Endothelial cell of hepatic sinusoid (primary cell): ENCODE measurements around the gene FN3KRP.
"Not testable (repeated sequence)": the region's sequence is repeated elsewhere in the genome, so short reads cannot be mapped to it uniquely, and the experiment has no call there.

ENCODE experiments used
- in situ Hi-C: cut with HindIII; loops from 2 replicates; pipeline ENCODE4 v1.10.0; 2017; ENCODE audit warnings: low sequenced_read_pairs

The FN3KRP gene

GRCh38 chr17:82737967-82738877 lies 21.7 kb downstream of the FN3KRP start:
- in situ Hi-C loops: no loop called here

DNA sequence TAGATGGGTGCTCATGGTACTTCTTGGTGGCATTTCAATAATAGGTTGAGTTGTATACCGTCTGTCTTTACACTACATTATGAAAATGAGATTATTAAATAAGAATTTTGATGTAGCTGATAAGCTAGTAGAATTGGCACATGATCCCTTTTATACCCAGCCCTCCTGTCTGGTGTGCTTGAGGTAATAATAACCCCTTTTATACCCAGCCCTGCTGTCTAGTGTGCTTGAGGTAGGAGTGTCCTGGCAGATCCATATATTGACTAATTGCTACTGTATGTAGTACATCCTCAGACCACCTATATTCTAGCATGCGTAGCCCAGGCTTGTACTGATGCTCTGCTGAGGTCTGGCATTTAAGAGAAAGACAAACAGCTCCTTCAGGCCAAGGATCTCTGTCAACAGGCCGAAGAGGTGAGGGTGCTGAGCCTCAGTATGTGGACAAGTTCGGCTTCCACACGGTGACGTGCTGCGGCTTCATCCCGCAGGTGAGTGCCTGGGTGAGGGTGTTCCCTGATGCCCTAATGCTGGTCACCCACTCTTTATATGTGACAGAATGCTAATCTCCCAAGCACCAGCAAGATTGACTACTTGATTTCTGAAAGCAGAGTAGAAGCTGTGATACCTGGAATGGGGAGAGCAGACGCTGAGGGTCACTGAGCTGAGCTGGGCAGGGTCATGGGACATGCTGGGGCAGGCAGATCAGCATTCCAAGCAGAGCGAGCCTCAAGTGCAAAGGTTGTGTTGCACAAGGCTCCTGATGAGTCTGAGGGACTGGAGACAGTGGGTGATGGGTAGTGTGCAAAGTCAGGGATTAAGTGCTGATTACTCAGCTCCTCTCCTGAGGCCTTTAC lies 24.6 kb downstream of the FN3KRP start:
- in situ Hi-C loops: no loop called here

DNA sequence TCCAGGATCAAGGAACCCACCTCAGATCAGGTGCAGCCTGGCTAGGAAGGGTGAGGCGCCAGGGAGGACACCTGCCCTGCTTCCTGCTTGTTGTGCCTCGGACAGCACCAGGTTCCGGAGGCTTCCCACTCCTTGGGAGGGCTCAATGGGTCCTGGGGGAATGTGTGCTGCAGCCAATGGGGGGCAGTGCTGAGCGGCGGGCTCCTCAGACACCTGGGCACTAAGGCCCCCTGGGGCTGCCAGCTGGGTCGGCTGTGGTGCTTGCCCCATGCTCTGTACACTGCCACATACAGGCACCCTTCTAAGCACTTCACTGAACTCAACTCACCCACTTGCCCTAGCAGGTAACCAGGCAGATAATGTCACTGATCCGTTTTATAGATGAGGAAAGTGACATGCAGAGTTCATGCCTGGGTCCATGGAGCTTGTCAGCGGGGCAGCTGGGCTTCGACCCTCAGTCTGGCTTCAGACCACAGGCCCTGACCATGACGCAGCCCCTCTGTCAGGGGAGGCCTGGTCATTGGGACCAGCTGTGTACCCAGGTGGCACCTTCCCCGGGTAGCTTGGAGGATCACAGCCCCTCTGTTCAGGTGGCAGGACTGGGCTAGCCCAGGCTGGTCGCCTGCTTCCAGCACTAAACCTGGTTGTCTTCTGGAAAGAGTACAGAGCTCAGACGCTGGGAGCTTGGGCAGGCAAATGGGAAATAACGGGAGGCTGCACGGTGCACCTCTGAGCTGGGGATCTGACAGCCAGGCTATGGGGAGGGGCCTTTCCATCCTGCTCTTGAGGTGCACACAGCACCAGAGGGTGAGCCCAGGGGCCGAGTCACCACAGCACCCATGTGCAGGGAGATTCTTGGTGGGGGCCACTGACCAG lies 27.1 kb downstream of the FN3KRP start:
- in situ Hi-C loops: no loop called here

- in situ Hi-C loops: not testable (repeated sequence)
These were observed 28.2 kb downstream of the FN3KRP start for GRCh38 chr17:82744736-82745135.

DNA sequence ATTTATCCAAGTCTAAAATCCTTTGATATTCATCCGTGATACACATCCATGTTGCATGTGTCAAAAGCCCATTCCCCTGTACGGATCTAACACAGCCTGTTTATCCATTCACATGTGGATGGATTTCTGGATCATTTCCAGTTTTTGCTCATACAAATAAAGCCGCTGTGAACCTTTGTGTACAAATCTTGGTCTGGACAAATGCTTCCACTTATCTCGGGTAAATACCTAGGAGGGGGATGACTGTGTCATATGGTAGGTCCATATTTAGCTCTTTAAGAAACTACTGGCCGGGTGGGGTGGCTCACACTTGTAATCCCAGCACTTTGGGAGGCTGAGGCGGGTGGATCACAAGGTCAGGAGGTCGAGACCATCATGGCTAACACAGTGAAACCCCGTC lies 29.0 kb downstream of the FN3KRP start:
- in situ Hi-C loops: no loop called here

- in situ Hi-C loops: no loop called here
These were observed 32.2 kb downstream of the FN3KRP start for GRCh38 chr17:82748756-82749155.

- in situ Hi-C loops: no loop called here
These were observed 33.9 kb downstream of the FN3KRP start for GRCh38 chr17:82750241-82750908.

- in situ Hi-C loops: no loop called here
These were observed 34.7 kb downstream of the FN3KRP start for GRCh38 chr17:82751171-82751570.

DNA sequence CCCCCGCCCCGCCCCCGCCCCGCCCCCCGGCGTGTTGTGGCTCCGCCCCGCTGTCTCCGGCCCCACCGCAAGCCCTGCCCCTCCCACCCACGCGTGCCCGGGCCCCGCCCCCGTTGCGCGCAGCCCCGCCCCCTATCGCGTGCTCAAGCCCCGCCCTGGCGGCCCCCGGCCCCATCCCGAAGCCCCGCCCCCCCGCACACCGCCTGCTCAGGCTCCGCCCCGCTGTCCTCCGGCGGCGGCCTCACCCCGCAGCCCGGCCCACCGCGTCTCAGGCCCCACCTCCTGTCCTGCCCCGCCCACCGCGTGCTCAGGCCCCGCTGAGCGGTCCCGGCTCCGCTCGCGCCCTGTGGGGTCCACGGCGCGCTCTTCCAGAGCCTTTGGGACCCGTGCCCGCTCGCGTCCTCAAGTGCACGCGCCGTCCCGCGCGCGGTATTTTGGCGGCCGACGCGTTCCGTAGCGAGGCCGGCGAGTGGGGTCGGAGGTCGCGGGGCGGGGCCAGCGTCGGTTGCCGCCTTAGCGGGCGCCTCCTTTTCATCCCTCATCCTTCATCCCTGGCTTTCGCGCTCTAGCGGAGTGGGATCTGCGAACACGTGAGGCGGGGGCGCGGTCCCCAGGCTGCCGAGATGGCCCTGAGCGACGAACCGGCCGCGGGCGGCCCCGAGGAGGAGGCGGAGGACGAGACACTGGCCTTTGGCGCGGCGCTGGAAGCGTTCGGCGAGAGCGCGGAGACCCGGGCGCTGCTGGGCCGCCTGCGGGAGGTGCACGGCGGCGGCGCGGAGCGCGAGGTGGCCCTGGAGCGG lies 35.3 kb downstream of the FN3KRP start, which contains the start of gene TBCD:
Gene TBCD (plus strand): TSS at position 495 of the 800 bp plus-strand sequence. CDS start 129 bp downstream, at position 624.
- in situ Hi-C loops: no loop called here

DNA sequence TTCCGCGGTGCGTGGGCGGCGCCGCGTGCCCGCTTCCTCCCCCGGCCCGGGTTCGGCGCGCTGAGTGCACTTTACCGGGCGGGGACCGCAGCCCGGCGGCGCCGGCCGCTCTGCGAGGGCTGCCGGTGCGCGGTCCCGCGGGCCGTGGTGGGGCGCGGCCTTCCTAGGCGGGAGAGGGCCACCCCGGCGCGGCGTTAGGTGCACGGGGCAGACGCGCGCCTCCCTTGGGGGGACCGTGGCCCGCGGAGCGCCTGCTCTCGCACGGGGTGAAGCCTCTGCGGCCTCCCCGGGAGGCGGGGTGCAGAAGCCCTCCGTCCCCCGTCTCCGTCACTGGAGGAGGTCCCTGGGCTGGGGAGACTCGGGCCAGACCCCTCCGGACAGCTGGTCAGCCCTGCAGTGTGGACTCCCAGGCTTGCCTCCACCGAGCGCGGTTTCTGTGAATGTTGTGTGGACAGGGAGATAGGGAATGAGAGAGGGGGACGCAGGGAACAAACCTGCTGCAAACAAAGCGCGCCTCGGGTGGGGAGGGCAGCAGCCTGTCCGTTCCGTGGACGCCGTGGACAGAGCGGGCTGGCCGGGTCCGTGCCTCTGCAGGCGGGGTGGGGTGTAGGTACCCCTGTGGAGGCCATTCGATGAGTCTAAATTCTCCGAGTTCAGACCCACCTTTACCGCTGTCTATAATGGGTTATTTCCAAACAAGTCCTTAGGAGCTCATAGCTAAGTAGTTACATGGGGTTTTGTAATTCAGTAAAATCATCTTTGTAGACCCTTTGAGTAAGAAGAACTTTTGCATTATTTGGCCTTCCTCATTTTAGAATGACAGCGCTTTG lies 36.1 kb downstream of the FN3KRP start:
- in situ Hi-C loops: no loop called here

GRCh38 chr17:82753201-82753464 lies 36.6 kb downstream of the FN3KRP start:
- in situ Hi-C loops: no loop called here

DNA sequence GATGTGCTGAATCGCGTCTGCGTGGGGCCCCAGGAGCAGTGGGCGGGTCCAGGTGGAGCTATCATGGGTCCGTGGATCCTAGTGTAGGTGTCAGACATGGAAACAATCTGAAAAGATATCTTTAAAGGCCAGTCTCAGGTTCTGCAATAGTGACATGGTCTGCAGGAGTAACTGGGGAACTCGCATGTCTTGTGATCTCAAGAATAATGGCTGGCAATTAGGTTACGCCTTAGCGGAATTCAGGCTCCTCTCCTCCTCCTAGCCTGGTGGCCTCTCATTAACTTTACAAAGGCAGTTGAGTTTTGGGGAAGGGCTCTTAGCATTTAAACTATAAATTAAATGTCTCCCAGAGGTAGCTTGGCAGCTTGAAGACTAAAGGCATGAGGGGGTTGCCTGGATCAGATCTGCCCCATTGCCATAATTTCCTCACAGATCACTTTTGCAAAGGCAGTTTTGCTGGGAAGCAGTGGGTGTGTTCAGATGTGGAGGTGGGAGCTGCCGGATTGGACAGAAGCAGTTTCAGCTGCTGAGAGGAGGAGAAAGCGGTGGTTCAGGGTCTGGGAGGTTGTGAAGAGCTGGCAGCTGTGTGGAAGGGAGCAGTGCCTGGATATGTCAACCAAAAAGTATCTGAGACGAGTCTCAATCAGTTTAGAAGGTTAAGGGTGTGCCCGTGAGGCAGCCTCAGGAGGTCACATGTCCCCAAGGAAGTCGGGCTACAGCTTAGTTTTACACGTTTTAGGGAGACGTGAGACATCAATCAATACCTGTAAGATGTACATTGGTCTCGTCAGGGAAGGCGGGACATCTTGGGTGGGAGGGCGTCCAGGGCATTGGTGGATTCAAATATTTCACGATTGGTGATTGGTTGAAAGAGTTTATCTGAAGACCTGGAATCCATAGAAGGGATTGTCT lies 38.0 kb downstream of the FN3KRP start:
- in situ Hi-C loops: no loop called here

DNA sequence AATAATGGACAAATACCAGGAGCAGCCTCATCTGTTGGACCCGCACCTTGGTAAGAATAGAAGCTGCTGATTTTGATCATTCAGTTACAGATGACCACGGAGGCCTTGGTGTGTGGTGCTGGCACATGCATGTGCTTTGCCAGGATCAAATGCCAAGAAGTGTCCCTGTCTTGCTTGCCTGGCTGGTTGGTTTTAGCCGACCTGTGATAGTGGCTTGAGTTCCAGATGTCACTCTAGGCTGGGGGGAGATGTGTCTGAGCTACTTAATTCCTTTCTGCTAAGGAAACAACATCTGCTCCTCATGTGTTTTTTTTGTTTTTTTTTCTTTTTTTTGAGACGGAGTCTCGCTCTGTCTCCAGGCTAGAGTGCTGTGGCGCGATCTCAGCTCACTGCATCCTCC lies 39.7 kb downstream of the FN3KRP start:
- in situ Hi-C loops: no loop called here

DNA sequence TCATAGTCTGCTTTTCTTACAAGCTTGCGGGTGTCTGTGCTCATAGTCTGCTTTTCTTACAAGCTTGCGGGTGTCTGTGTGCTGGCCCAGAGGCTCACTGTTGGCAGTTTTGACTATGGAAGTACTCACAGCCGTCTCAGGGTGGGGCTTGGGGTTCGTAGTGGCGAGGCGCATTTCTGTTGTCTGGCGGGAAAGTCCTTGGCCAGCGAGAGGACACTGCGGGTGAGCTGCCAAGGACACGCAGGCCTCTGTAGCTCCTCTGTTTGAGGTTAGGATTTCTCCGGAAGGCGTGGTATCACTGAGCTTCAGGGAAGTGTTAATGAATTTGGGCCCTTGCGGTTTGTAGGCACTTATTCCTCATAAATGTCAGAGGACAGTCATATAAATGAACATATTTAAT lies 48.9 kb downstream of the FN3KRP start:
- in situ Hi-C loops: no loop called here

DNA sequence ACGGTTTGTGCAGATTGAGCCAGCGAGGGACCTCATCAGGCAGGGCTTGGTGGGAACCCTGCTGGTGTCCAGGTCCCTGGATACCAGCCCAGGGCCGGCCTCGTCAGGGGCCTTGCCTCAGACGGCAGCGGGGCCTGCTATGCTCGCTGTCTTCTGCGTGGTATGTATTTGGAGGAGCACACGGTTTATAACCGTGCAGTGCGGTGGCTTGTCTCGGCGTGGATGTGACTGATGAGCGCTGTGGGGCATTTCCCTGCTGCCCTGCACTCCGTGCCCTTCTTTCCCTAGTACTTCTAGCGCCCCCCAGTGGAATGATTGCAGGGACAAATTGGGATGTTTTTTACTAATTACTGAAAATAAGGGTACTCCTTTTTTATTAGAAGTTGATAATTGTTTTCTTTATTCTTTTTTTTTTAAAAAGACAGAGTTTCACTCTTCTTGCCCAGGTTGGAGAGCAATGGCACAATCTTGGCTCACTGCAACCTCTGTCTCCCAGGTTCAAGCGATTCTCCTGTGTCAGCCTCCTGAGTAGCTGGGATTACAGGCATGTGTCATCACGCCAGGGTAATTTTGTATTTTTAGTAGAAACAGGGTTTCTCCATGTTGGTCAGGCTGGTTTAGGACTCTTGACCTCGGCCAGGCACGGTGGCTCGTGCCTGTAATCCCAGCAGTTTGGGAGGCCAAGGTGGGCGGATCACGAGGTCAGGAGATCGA lies 50.7 kb downstream of the FN3KRP start:
- in situ Hi-C loops: no loop called here

DNA sequence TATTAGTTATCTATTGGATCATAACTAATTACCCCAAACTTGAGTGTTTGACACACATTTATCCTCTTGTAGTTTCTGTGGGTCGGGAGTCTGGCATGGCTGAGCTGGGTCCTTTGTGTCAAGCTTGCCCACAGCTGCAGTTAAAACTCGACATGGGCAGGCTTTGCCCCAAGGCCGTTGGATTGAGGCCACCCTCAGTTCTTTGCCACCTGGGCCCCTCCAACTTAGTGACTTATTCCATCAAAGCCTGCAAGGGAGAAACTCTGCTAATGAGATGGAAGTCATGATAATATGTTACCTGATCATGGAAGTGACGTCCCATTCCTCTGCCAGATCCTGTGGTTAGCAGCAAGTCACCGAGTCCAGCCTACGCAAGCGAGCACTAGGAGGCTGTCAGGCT lies 52.5 kb downstream of the FN3KRP start:
- in situ Hi-C loops: no loop called here

DNA sequence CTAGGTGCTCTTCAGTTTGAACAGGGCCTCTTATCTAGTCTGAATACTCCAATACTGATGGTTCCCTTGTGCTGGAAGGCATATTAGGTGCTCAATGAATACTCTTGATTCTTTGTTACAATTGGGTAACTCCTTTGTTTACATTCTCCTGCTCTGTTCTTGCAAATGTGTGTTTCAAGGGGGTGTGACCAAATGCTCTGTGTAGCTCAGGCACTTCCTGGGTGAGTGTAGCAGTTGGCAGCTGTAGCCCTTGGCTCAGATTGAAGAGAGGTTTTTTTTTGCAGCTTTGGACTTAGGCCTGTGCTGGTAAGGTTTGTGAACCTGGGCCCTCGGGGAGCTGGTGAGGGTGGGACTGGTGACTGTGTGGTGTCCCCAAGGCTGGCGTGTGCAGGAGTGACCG lies 55.5 kb downstream of the FN3KRP start:
- in situ Hi-C loops: loop anchor here (5.0 kb wide), 1 partner anchor 65 kb away; no protein-coding TSS in a partner anchor
